H1 (cell line): ENCODE results near the gene CKLF. TPM values are rescaled to one million over a fixed set of nuclear protein-coding genes. Genes with fewer than 3 reads are reported as not detected.

Experiments
- CHD1 ChIP-seq: IDR thresholded peaks from 2 replicates; pipeline ENCODE4 v1.6.1; 2012; ENCODE audit warnings: low read depth, low read length, improper control_type of control experiment
- HDAC6 ChIP-seq: IDR thresholded peaks from one replicate; pipeline ENCODE4 v1.7.1; 2012; ENCODE audit warnings: low read depth, mild to moderate bottlenecking, inconsistent platforms, low read length, moderate library complexity
- NANOG ChIP-seq: IDR thresholded peaks from 2 replicates; pipeline ENCODE4 v1.6.1; 2011; ENCODE audit warnings: low read length, low read depth, mild to moderate bottlenecking, inconsistent platforms; ENCODE audit not compliant: insufficient read depth, poor library complexity, severe bottlenecking
- RAD21 ChIP-seq, 2 experiments: IDR thresholded peaks in 1 of 2; conservative IDR thresholded peaks in 1 of 2; 2 replicates each; pipeline ENCODE4 v1.6.1; 2011; ENCODE audit warnings: low read depth in 2 of 2, low read length in 2 of 2, improper control_type of control experiment in 1 of 2, inconsistent platforms in 1 of 2, mild to moderate bottlenecking in 1 of 2, moderate library complexity in 1 of 2
- SIRT6 ChIP-seq: IDR thresholded peaks from one replicate; pipeline ENCODE4 v1.7.1; 2012; ENCODE audit warnings: low read length, inconsistent platforms
- SIX5 ChIP-seq: IDR thresholded peaks from 2 replicates; pipeline ENCODE4 v1.6.1; 2011; ENCODE audit warnings: mild to moderate bottlenecking, low read depth, low read length
- polyA plus RNA-seq, 7 experiments: library from polyadenylated mRNA; depleted of rRNA in 3 of 7; stranded (reverse) in 5 of 7; unstranded in 2 of 7; fragments of >200 nt in 5 of 7; fragments of 200-250 nt in 2 of 7; gene quantifications; 1 replicate in 5 of 7; 2 replicates in 1 of 7; 4 replicates in 1 of 7; pipeline versions ENCODE4 v1.2.1 to v1.2.3, GENCODE V29; 2011 to 2013; ENCODE audit warnings: missing spikeins in 2 of 7, mixed read lengths in 2 of 7
- total RNA-seq: library from RNA; stranded (reverse); fragmentation: NEBNext Ultra II Directional; extraction: Animal tissue kit (Norgen Biotek cat#: 25700); gene quantifications from 2 replicates; pipeline ENCODE4 v1.2.1, GENCODE V29; 2021
- TF ChIP-seq, protein P1 (sequence below): fragments of 300-600 bp; sonication (generic); IDR thresholded peaks from 2 replicates; pipeline ENCODE4 v1.7.1; 2012; ENCODE audit warnings: low read length, moderate library complexity, mild to moderate bottlenecking, inconsistent platforms; ENCODE audit not compliant: insufficient replicate concordance
- TF ChIP-seq, protein P2 (sequence below), 3 experiments: IDR thresholded peaks; 1 replicate in 2 of 3; 2 replicates in 1 of 3; pipeline versions ENCODE4 v1.5.1 to v1.6.1; 2011; ENCODE audit warnings: low read length in 3 of 3, mild to moderate bottlenecking in 3 of 3, inconsistent platforms in 2 of 3, low read depth in 1 of 3, moderate library complexity in 1 of 3; ENCODE audit not compliant: insufficient read depth in 1 of 3; ENCODE audit errors: control extremely low read depth in 1 of 3

Gene CKLF
- total and polyA plus RNA-seq, 2 of the 8 experiments (the other 6 are each of a cell fraction or from before 2014, with no cell fraction given), result 21.1 to 63.5 TPM

DNA sequence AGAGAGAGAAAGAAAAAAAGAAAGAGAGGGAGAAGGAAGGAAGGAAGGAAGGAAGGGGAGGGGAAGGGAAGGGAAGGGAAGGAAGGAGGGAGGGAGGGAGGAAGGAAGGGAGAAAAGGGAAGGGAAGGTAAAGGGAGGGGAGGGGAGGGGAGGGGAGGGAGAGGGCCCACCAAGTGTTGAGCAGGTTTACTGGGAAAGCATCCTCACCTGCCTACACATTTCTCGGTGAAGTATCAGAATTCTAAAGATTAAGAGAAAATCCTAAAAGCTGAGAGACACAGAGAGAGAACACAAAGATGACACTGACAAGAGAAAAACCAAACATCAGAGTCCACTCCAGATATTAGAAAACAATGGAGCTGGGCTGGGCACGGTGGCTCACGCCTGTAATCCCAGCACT is 39.9 kb downstream of the CKLF start (continued):
- TF ChIP-seq, protein P1, sequence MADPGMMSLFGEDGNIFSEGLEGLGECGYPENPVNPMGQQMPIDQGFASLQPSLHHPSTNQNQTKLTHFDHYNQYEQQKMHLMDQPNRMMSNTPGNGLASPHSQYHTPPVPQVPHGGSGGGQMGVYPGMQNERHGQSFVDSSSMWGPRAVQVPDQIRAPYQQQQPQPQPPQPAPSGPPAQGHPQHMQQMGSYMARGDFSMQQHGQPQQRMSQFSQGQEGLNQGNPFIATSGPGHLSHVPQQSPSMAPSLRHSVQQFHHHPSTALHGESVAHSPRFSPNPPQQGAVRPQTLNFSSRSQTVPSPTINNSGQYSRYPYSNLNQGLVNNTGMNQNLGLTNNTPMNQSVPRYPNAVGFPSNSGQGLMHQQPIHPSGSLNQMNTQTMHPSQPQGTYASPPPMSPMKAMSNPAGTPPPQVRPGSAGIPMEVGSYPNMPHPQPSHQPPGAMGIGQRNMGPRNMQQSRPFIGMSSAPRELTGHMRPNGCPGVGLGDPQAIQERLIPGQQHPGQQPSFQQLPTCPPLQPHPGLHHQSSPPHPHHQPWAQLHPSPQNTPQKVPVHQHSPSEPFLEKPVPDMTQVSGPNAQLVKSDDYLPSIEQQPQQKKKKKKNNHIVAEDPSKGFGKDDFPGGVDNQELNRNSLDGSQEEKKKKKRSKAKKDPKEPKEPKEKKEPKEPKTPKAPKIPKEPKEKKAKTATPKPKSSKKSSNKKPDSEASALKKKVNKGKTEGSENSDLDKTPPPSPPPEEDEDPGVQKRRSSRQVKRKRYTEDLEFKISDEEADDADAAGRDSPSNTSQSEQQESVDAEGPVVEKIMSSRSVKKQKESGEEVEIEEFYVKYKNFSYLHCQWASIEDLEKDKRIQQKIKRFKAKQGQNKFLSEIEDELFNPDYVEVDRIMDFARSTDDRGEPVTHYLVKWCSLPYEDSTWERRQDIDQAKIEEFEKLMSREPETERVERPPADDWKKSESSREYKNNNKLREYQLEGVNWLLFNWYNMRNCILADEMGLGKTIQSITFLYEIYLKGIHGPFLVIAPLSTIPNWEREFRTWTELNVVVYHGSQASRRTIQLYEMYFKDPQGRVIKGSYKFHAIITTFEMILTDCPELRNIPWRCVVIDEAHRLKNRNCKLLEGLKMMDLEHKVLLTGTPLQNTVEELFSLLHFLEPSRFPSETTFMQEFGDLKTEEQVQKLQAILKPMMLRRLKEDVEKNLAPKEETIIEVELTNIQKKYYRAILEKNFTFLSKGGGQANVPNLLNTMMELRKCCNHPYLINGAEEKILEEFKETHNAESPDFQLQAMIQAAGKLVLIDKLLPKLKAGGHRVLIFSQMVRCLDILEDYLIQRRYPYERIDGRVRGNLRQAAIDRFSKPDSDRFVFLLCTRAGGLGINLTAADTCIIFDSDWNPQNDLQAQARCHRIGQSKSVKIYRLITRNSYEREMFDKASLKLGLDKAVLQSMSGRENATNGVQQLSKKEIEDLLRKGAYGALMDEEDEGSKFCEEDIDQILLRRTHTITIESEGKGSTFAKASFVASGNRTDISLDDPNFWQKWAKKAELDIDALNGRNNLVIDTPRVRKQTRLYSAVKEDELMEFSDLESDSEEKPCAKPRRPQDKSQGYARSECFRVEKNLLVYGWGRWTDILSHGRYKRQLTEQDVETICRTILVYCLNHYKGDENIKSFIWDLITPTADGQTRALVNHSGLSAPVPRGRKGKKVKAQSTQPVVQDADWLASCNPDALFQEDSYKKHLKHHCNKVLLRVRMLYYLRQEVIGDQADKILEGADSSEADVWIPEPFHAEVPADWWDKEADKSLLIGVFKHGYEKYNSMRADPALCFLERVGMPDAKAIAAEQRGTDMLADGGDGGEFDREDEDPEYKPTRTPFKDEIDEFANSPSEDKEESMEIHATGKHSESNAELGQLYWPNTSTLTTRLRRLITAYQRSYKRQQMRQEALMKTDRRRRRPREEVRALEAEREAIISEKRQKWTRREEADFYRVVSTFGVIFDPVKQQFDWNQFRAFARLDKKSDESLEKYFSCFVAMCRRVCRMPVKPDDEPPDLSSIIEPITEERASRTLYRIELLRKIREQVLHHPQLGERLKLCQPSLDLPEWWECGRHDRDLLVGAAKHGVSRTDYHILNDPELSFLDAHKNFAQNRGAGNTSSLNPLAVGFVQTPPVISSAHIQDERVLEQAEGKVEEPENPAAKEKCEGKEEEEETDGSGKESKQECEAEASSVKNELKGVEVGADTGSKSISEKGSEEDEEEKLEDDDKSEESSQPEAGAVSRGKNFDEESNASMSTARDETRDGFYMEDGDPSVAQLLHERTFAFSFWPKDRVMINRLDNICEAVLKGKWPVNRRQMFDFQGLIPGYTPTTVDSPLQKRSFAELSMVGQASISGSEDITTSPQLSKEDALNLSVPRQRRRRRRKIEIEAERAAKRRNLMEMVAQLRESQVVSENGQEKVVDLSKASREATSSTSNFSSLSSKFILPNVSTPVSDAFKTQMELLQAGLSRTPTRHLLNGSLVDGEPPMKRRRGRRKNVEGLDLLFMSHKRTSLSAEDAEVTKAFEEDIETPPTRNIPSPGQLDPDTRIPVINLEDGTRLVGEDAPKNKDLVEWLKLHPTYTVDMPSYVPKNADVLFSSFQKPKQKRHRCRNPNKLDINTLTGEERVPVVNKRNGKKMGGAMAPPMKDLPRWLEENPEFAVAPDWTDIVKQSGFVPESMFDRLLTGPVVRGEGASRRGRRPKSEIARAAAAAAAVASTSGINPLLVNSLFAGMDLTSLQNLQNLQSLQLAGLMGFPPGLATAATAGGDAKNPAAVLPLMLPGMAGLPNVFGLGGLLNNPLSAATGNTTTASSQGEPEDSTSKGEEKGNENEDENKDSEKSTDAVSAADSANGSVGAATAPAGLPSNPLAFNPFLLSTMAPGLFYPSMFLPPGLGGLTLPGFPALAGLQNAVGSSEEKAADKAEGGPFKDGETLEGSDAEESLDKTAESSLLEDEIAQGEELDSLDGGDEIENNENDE, result no peak
- TF ChIP-seq SIX5, result no peak
- no peak for TF ChIP-seq RAD21 (IDR thresholded peaks at IDR 0.05 in 1 of 2, conservative IDR thresholded peaks at IDR 0.05 in 1 of 2; ENCODE audit: low read depth in 2 of 2, low read length in 2 of 2)
- TF ChIP-seq NANOG, result no peak
- no peak for TF ChIP-seq SIRT6
- TF ChIP-seq HDAC6, result no peak
- TF ChIP-seq, protein P2, sequence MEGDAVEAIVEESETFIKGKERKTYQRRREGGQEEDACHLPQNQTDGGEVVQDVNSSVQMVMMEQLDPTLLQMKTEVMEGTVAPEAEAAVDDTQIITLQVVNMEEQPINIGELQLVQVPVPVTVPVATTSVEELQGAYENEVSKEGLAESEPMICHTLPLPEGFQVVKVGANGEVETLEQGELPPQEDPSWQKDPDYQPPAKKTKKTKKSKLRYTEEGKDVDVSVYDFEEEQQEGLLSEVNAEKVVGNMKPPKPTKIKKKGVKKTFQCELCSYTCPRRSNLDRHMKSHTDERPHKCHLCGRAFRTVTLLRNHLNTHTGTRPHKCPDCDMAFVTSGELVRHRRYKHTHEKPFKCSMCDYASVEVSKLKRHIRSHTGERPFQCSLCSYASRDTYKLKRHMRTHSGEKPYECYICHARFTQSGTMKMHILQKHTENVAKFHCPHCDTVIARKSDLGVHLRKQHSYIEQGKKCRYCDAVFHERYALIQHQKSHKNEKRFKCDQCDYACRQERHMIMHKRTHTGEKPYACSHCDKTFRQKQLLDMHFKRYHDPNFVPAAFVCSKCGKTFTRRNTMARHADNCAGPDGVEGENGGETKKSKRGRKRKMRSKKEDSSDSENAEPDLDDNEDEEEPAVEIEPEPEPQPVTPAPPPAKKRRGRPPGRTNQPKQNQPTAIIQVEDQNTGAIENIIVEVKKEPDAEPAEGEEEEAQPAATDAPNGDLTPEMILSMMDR (IDR thresholded peaks at IDR 0.05; ENCODE audit: control extremely low read depth in 1 of 3, insufficient read depth in 1 of 3, low read depth in 1 of 3, low read length in 3 of 3), result no peak
- TF ChIP-seq CHD1, result no peak
